Measurements from ENCODE around the gene PACS1. TPM values are rescaled to one million over a fixed set of nuclear protein-coding genes. Genes with fewer than 3 reads are reported as not detected.

Gene PACS1
- total RNA-seq, 5 donors from 2014 or later (not counting 1 experiment from before 2014, with no cell fraction given), result 222 to 268 (median 236) TPM

- no peaks in the 10 kb centered on the region for H3K9me3 ChIP-seq
- Mint-ChIP-seq H3K27ac (peak overlapping the region in 1 of 2 donors; percentile 1), H3K36me3 (peaks cover 20% of the 10 kb centered on the region), H3K4me3 (no peak overlapping the region), H3K9me3 (no peaks in the 10 kb centered on the region), H3K27me3 (no peaks in the 10 kb centered on the region), H3K4me1 (peaks cover 48 to 59% (median 52%) of the 10 kb centered on the region in 3 donors)
- no peak for DNase-seq
- POLR2A ChIA-PET, result no interaction called here
- no peak overlapping the region for H3K27ac ChIP-seq (ENCODE audit: low read length)
- ATAC-seq (replicated peaks in 1 of 4), result no peak
- CTCF ChIA-PET, result interaction anchor here (0.5 to 0.8 kb wide), 3 partner anchors 24 to 150 kb away, joined by 3 to 5 read pairs (median 3); no protein-coding TSS in a partner anchor
- H3K4me3 ChIP-seq (ENCODE audit: control insufficient read depth in 1 of 2, extremely low read depth in 1 of 2, low read length in 1 of 2), result no peak overlapping the region
- peaks cover 0 to 4% of the 10 kb centered on the region in 2 donors for H3K36me3 ChIP-seq (ENCODE audit: control insufficient read depth in 2 of 2, extremely low read depth in 1 of 2, insufficient read depth in 1 of 2, low read length in 1 of 2)
- H3K27me3 ChIP-seq (replicated peaks in 1 of 2; ENCODE audit: control insufficient read depth in 2 of 2, extremely low read depth in 1 of 2, insufficient read depth in 2 of 2, low read length in 1 of 2), result no peaks in the 10 kb centered on the region
- no peaks in the 10 kb centered on the region for H3K4me1 ChIP-seq (ENCODE audit: control insufficient read depth in 1 of 2, extremely low read depth in 1 of 2, insufficient read depth in 2 of 2, low read length in 2 of 2)
Observed at GRCh38 chr11:66150725-66151124, 80.7 kb downstream of the PACS1 start.

- Mint-ChIP-seq H3K9me3 (no peaks in the 10 kb centered on the region), H3K27ac (peak overlapping the region in 1 of 2 donors; percentile 1), H3K36me3 (peaks cover 15% of the 10 kb centered on the region), H3K27me3 (no peaks in the 10 kb centered on the region), H3K4me3 (no peak overlapping the region), H3K4me1 (peaks cover 44 to 56% (median 49%) of the 10 kb centered on the region in 3 donors)
- Histone ChIP-seq H3K27me3 (replicated peaks in 1 of 2; ENCODE audit: control insufficient read depth in 2 of 2, extremely low read depth in 1 of 2, insufficient read depth in 2 of 2, low read length in 1 of 2) (no peaks in the 10 kb centered on the region), H3K27ac (ENCODE audit: low read length) (no peak overlapping the region), H3K36me3 (ENCODE audit: control insufficient read depth in 2 of 2, extremely low read depth in 1 of 2, insufficient read depth in 1 of 2, low read length in 1 of 2) (peaks cover 0 to 3% of the 10 kb centered on the region in 2 donors), H3K4me3 (ENCODE audit: control insufficient read depth in 1 of 2, extremely low read depth in 1 of 2, low read length in 1 of 2) (no peak overlapping the region), H3K4me1 (ENCODE audit: control insufficient read depth in 1 of 2, extremely low read depth in 1 of 2, insufficient read depth in 2 of 2, low read length in 2 of 2) (no peaks in the 10 kb centered on the region), H3K9me3 (no peaks in the 10 kb centered on the region)
- POLR2A ChIA-PET, result no interaction called here
- CTCF ChIA-PET, result interaction anchor here in 1 of 2 donors (0.5 kb wide), 1 partner anchor 110 kb away, joined by 5 read pairs; no protein-coding TSS in a partner anchor
- DNase-seq (no peak), ATAC-seq (replicated peaks in 1 of 4) (no peak)
- WGBS (ENCODE audit: insufficient coverage), result 90% methylated on average over 2 of the region's 4 CpGs
Observed at GRCh38 chr11:66151273-66151672, 81.2 kb downstream of the PACS1 start.

- H3K27ac ChIP-seq (ENCODE audit: low read length), result no peak overlapping the region
Observed at GRCh38 chr11:66154109-66154508, 84.0 kb downstream of the PACS1 start.

GRCh38 chr11:66155387-66156073, 85.5 kb downstream of the PACS1 start:
- H3K36me3 Mint-ChIP-seq, result peaks cover 12% of the 10 kb centered on the region
- H3K27me3 Mint-ChIP-seq, result no peaks in the 10 kb centered on the region
- ATAC-seq (replicated peaks in 1 of 4) (no peak), DNase-seq (no peak)
- ChIA-PET CTCF (interaction anchor here (0.5 to 0.6 kb wide), 2 partner anchors 50 to 126 kb away, joined by 3 to 7 read pairs; no protein-coding TSS in a partner anchor), POLR2A (no interaction called here)
- peaks cover 0 to 3% of the 10 kb centered on the region in 2 donors for H3K36me3 ChIP-seq (ENCODE audit: control insufficient read depth in 2 of 2, extremely low read depth in 1 of 2, insufficient read depth in 1 of 2, low read length in 1 of 2)
- no peaks in the 10 kb centered on the region for H3K9me3 ChIP-seq
- no peak overlapping the region for H3K27ac ChIP-seq (ENCODE audit: low read length)
- no peaks in the 10 kb centered on the region for H3K9me3 Mint-ChIP-seq
- H3K27me3 ChIP-seq (replicated peaks in 1 of 2; ENCODE audit: control insufficient read depth in 2 of 2, extremely low read depth in 1 of 2, insufficient read depth in 2 of 2, low read length in 1 of 2), result no peaks in the 10 kb centered on the region
- WGBS (ENCODE audit: insufficient coverage), result 98% methylated on average over 4 of the region's 7 CpGs
- peaks cover 64 to 67% (median 64%) of the 10 kb centered on the region in 3 donors for H3K4me1 Mint-ChIP-seq
- H3K4me1 ChIP-seq (ENCODE audit: control insufficient read depth in 1 of 2, extremely low read depth in 1 of 2, insufficient read depth in 2 of 2, low read length in 2 of 2), result no peaks in the 10 kb centered on the region
- no peak overlapping the region for H3K27ac Mint-ChIP-seq
- no peak overlapping the region for H3K4me3 ChIP-seq (ENCODE audit: control insufficient read depth in 1 of 2, extremely low read depth in 1 of 2, low read length in 1 of 2)
- no peak overlapping the region for H3K4me3 Mint-ChIP-seq

More at GRCh38 chr11:66154109-66154508, 84.0 kb downstream of the PACS1 start:
- H3K9me3 ChIP-seq, result no peaks in the 10 kb centered on the region
- ChIA-PET CTCF (no interaction called here), POLR2A (no interaction called here)
- Mint-ChIP-seq H3K4me3 (no peak overlapping the region), H3K27me3 (no peaks in the 10 kb centered on the region), H3K36me3 (peaks cover 12% of the 10 kb centered on the region), H3K4me1 (peaks cover 61 to 65% (median 64%) of the 10 kb centered on the region in 3 donors), H3K9me3 (no peaks in the 10 kb centered on the region), H3K27ac (no peak overlapping the region)
- DNase-seq (no peak), ATAC-seq (replicated peaks in 1 of 4) (no peak)
- no peaks in the 10 kb centered on the region for H3K27me3 ChIP-seq (replicated peaks in 1 of 2; ENCODE audit: control insufficient read depth in 2 of 2, extremely low read depth in 1 of 2, insufficient read depth in 2 of 2, low read length in 1 of 2)
- peaks cover 0 to 3% of the 10 kb centered on the region in 2 donors for H3K36me3 ChIP-seq (ENCODE audit: control insufficient read depth in 2 of 2, extremely low read depth in 1 of 2, insufficient read depth in 1 of 2, low read length in 1 of 2)
- WGBS (ENCODE audit: insufficient coverage), result 92% methylated on average over 1 of the region's 2 CpGs
- H3K4me3 ChIP-seq (ENCODE audit: control insufficient read depth in 1 of 2, extremely low read depth in 1 of 2, low read length in 1 of 2), result no peak overlapping the region
- H3K4me1 ChIP-seq (ENCODE audit: control insufficient read depth in 1 of 2, extremely low read depth in 1 of 2, insufficient read depth in 2 of 2, low read length in 2 of 2), result no peaks in the 10 kb centered on the region

GRCh38 chr11:66157182-66157864, 87.3 kb downstream of the PACS1 start:
- Histone ChIP-seq H3K36me3 (ENCODE audit: control insufficient read depth in 2 of 2, extremely low read depth in 1 of 2, insufficient read depth in 1 of 2, low read length in 1 of 2) (peaks cover 0 to 6% of the 10 kb centered on the region in 2 donors), H3K9me3 (no peaks in the 10 kb centered on the region), H3K27ac (ENCODE audit: low read length) (no peak overlapping the region), H3K27me3 (replicated peaks in 1 of 2; ENCODE audit: control insufficient read depth in 2 of 2, extremely low read depth in 1 of 2, insufficient read depth in 2 of 2, low read length in 1 of 2) (no peaks in the 10 kb centered on the region), H3K4me1 (ENCODE audit: control insufficient read depth in 1 of 2, extremely low read depth in 1 of 2, insufficient read depth in 2 of 2, low read length in 2 of 2) (peaks cover 0 to 2% of the 10 kb centered on the region in 2 experiments), H3K4me3 (ENCODE audit: control insufficient read depth in 1 of 2, extremely low read depth in 1 of 2, low read length in 1 of 2) (no peak overlapping the region)
- ChIA-PET POLR2A (no interaction called here), CTCF (no interaction called here)
- Mint-ChIP-seq H3K27ac (peak overlapping the region in 1 of 2 donors; percentile 46), H3K4me3 (no peak overlapping the region), H3K4me1 (peaks cover 57 to 68% (median 65%) of the 10 kb centered on the region in 3 donors), H3K9me3 (no peaks in the 10 kb centered on the region), H3K27me3 (no peaks in the 10 kb centered on the region), H3K36me3 (peaks cover 5% of the 10 kb centered on the region)
- DNase-seq, result no peak
- ATAC-seq (replicated peaks in 1 of 4), result peak in 1 of 4 experiments; percentile 40

GRCh38 chr11:66158156-66158555, 88.1 kb downstream of the PACS1 start:
- DNase-seq (no peak), ATAC-seq (replicated peaks in 1 of 4) (no peak)
- WGBS (ENCODE audit: insufficient coverage), result 98% methylated on average over 5 of the region's 5 CpGs
- H3K36me3 ChIP-seq (ENCODE audit: control insufficient read depth in 2 of 2, extremely low read depth in 1 of 2, insufficient read depth in 1 of 2, low read length in 1 of 2), result peaks cover 0 to 6% of the 10 kb centered on the region in 2 donors
- ChIA-PET CTCF (no interaction called here), POLR2A (no interaction called here)
- Mint-ChIP-seq H3K4me1 (peaks cover 62 to 65% (median 64%) of the 10 kb centered on the region in 3 donors), H3K4me3 (no peak overlapping the region), H3K36me3 (no peaks in the 10 kb centered on the region), H3K9me3 (no peaks in the 10 kb centered on the region), H3K27me3 (no peaks in the 10 kb centered on the region), H3K27ac (peak overlapping the region; percentile 33 to 52)
- H3K27ac ChIP-seq (ENCODE audit: low read length), result no peak overlapping the region
- no peaks in the 10 kb centered on the region for H3K27me3 ChIP-seq (replicated peaks in 1 of 2; ENCODE audit: control insufficient read depth in 2 of 2, extremely low read depth in 1 of 2, insufficient read depth in 2 of 2, low read length in 1 of 2)
- H3K9me3 ChIP-seq, result no peaks in the 10 kb centered on the region
- no peak overlapping the region for H3K4me3 ChIP-seq (ENCODE audit: control insufficient read depth in 1 of 2, extremely low read depth in 1 of 2, low read length in 1 of 2)
- H3K4me1 ChIP-seq (ENCODE audit: control insufficient read depth in 1 of 2, extremely low read depth in 1 of 2, insufficient read depth in 2 of 2, low read length in 2 of 2), result peaks cover 0 to 4% of the 10 kb centered on the region in 2 experiments

Data from T-cell (primary cell).